Measurements from ENCODE around the gene IL1RAPL1.

The IL1RAPL1 gene

DNA sequence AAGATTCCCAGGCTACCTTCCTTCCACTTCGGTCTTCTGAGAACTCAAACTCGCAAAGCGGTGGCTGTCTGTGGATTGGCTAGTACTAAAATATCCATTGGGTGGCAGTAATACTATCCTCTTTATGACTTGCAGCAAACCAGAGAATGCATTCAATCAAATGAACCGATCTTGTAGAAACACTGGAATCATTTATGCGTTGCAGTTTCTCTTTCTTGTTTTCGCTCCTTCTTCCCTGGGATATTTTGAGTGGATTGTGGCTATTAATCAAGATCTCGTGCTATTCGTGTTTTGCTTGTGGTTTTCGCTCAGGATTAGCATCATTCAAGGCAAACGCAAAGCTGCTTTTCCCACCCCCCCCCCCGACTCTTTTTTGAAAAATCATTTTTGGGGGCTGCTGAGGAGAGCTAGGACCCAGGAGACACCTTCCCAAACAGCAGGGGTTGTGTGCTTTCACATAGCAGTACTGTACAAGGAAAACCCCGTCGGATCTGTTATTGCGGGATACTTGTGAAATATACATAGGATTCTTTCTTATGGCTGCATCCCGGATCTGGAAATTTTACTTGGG is at the start of gene IL1RAPL1:
TSS of gene IL1RAPL1 (plus strand) at position 466 of the 571 bp plus-strand sequence.
- DNase-seq (ENCODE audit: low read depth in 2 of 2, low spot score in 1 of 2) = no peak

GRCh38 chrX:28542791-28543190 is 44.5 kb upstream of the IL1RAPL1 start:
- no peak for DNase-seq (ENCODE audit: low read depth in 2 of 2, low spot score in 1 of 2)

GRCh38 chrX:28549838-28550237 is 37.4 kb upstream of the IL1RAPL1 start:
- no peak for DNase-seq (ENCODE audit: low read depth in 2 of 2, low spot score in 1 of 2)

DNA sequence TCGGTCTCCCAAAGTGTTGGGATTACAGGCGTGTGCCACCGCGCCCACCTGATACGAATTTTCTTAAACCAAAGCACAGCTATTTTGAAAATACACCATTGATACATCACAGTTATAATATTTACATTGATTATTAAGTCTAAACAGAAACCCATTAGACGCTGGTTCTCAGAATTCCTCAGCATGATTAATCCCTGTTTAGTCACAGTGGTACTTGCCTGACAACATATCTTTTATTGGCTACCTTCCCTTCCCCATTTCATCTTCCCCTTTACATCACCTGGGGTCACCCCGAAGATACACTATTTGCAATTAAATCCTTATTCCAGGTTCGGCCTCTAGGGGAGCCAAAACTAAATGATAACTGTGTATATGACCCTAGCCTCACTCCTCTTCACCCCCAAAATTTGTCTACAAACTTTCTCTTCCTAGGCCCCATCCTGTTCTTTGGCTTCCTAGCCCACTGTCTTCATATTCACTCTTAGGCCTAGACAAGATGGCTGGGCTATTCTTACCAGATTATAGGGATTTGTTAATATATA is 36.8 kb upstream of the IL1RAPL1 start:
- no peak for DNase-seq (ENCODE audit: low read depth in 2 of 2, low spot score in 1 of 2)

GRCh38 chrX:28552322-28552721 is 34.9 kb upstream of the IL1RAPL1 start:
- DNase-seq (ENCODE audit: low read depth in 2 of 2, low spot score in 1 of 2) = no peak

DNA sequence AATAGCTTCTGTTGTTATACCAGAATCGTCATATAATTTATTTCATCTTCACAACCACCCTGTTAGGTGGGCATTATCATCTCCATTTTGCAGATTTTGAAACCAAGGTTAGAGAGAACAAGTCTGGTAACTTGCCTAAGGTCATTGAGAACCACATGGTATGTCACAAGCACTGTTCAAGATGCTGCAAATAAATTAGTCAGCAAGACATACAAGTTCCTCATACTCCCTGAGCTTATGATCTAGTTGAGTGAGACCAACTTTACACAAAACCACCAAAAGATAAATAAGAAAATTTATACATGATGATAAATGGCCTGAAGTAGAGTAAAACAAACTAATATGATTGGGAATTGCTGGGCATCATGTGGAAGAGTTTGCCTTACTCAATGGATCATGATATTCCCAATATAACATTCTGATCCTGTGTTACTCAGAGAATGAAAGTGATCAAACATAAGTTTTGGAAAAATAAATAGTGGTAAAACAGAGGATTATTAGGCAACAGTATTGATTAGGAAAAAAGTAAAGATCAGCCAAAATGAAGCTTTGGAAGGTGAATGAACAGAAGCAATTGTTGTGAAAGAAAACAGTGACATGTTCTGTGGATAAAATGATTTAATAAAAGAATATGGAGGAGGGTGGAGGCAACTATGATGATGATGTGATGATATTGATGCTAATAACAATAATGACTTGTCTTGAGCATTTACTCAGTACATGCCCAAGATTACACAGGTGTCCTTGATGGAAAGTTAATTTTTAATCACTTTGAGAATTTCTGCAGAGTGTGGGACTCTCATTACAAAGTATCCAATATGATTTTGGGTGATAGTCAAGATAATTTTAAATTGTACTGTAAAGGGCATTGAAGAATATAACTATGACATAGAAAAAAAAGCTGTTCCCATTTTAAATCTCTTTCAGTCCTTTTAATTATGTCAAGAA is 34.1 kb upstream of the IL1RAPL1 start:
- DNase-seq (ENCODE audit: low read depth in 2 of 2, low spot score in 1 of 2) = no peak

- DNase-seq (ENCODE audit: low read depth in 2 of 2, low spot score in 1 of 2) = no peak
Observed at GRCh38 chrX:28576117-28576516, 11.1 kb upstream of the IL1RAPL1 start.

- no peak for DNase-seq (ENCODE audit: low read depth in 2 of 2, low spot score in 1 of 2)
Observed at GRCh38 chrX:28581522-28581921, 5.7 kb upstream of the IL1RAPL1 start.

GRCh38 chrX:28582511-28582910 is 4.7 kb upstream of the IL1RAPL1 start:
- DNase-seq (ENCODE audit: low read depth in 2 of 2, low spot score in 1 of 2) = no peak

GRCh38 chrX:28584025-28584424 is 3.2 kb upstream of the IL1RAPL1 start:
- no peak for DNase-seq (ENCODE audit: low read depth in 2 of 2, low spot score in 1 of 2)

DNA sequence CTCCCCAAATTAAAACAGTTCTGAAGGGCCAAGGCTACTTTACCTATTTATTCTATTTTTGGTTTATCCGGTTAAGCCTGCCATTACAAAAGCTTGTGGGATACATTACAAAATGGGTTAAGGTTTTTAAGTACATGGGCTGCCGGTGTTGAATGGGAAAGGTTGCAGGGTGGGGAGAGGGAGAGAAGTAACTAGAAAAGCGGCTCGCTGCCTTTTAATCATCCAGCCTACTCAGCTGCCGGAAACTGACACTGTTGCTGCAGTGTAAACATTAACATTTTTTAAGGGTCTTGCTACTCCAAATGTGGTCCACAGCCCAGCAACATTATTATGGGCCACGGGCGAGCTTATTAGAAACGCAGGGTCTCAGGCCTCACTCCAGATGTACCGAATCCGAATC is 1.5 kb upstream of the IL1RAPL1 start:
- DNase-seq (ENCODE audit: low read depth in 2 of 2, low spot score in 1 of 2) = no peak

DNA sequence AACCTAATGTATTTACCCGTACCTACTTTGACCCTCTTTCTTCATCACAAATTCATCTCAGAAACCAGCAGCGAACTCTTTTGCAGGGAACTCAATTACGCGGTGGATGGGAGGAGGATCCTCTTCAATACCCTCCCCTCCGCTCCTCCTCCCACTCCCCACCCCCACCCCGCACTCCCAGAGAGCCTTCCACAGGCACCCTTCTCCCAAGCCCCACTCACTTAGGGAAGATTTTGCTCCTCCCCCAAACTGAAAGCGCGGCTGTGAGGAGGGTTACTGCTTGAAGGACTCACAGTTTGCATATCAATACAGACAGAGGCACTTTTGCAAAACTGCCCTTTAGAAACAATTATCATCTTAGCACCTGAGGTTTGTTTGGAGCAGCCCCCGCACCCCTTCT is 960 bp upstream of the IL1RAPL1 start:
- DNase-seq (ENCODE audit: low read depth in 2 of 2, low spot score in 1 of 2) = no peak

GRCh38 chrX:28589046-28589445 is 1.8 kb downstream of the IL1RAPL1 start:
- DNase-seq (ENCODE audit: low read depth in 2 of 2, low spot score in 1 of 2) = no peak

- DNase-seq (ENCODE audit: low read depth in 2 of 2, low spot score in 1 of 2) = no peak
Observed at GRCh38 chrX:28590396-28590795, 3.1 kb downstream of the IL1RAPL1 start.

DNA sequence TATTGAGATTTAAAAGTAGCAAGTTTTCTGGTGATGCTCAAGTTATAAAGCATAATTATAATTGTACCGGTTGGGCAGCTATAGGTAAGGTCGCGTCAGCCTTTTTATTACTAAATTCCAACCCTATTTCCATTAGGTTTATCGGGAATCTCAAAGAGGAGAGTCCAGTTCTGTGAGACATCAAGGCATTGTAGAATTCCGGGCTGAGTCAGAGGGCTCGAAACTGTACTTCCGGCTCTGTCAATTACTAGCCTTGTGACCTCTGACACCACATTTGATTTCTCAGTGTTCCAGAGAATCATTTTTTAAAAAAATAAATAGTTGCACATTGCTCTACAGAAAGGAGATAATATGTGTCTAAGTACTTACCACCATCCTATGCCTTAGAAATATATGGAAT is 4.3 kb downstream of the IL1RAPL1 start:
- DNase-seq (ENCODE audit: low read depth in 2 of 2, low spot score in 1 of 2) = no peak

- DNase-seq (ENCODE audit: low read depth in 2 of 2, low spot score in 1 of 2) = no peak
Observed at GRCh38 chrX:28595346-28595745, 8.1 kb downstream of the IL1RAPL1 start.

DNA sequence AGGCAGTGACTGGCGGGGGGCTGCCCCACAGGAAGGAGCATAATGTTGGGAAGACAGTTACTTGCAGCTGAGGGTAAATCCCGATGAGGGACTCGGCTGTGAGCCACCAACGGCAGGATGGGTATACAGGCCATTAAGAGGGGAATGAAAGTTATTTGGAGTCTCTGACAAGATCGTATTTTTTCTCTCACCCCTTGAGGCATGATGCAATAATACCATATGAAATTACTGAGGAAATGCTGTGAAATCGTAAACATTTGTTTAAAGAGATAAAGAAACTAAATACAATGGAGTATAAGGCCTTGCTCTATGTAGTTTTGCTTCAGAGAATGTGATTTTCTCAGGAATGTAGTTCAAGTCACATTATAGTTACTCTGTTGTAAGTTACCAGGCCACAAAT is 12.7 kb downstream of the IL1RAPL1 start:
- no peak for DNase-seq (ENCODE audit: low read depth in 2 of 2, low spot score in 1 of 2)

DNA sequence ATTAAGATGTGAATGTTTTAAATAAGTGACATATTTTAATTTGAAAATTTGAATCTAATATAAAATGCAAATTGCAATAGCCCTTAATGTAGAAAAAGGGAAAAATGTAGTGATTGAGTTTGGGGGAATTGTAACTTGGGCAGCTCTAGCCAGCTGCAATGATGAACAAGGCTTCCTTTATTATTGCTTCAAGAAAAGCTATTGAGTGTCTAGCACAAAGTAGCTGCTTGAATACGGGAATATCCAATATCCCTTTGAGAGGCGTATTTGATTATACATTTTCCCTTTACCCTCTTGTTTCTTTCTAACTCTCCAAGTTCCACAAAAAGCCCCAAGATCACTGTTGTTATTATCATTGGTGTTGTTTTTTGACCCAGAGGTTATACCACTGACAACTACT is 21.8 kb downstream of the IL1RAPL1 start:
- DNase-seq (ENCODE audit: low read depth in 2 of 2, low spot score in 1 of 2) = no peak

DNA sequence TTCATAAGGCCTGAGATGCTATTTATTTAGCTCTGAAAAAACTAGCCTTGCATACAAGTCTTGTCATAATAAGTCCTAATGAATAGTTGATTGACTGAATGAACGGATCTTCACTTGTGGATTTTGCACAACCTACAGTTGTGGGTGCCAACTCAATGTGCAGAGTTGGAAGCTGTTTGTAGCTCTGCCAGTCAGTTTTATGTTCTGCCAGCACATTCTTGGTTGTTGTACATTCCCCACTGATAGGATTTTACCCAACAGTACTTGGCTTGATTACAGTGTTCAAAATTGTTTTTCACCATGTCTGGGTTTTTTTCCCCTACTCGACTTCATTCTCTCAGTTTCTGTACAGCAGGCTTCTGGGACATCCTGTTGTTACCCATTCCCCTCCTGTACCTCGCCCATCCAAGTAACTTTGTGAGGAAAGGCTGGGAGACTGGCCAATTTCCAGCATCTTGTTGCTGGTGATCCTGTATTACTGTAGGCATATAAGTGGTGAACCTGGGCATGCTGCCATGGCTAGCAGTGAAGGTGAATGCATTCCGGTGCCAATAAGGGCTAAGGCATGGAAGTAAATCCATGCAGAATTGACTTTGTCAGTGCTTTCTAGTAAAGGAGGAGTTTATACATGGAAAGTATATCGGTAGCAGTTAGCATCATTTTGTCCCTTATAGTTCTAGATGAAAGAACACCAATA is 22.8 kb downstream of the IL1RAPL1 start:
- DNase-seq (ENCODE audit: low read depth in 2 of 2, low spot score in 1 of 2) = no peak

- no peak for DNase-seq (ENCODE audit: low read depth in 2 of 2, low spot score in 1 of 2)
Observed at GRCh38 chrX:28610746-28611145, 23.5 kb downstream of the IL1RAPL1 start.

GRCh38 chrX:28613558-28613957 is 26.3 kb downstream of the IL1RAPL1 start:
- no peak for DNase-seq (ENCODE audit: low read depth in 2 of 2, low spot score in 1 of 2)

DNA sequence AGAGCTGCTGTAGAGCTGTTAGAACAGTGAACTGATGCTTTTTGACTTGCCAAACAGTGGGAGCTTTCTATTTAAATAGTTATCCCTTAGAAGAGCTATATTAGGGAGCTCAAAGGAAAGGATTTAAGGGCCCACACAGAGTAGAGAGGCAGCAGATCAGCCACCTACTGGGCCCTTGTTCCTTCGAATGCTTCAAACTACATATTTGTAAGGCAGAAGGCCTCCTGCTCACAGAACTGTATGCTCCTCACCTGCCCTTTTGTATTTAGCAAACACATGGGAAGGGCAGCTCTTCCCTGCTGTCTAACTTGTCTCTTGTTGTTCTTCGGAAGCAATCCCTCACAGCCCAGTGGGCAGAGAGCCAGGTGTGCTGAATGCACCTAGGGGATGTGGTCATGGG is 38.0 kb downstream of the IL1RAPL1 start:
- DNase-seq (ENCODE audit: low read depth in 2 of 2, low spot score in 1 of 2) = no peak

All from stimulated activated CD8-positive, alpha-beta memory T cell treated with anti-CD3 and anti-CD28 coated beads, Interleukin-4, amount 100 ng/mL, for 4 hours (primary cell).